Measurements from ENCODE around the gene INSYN2B. TPM values are rescaled to one million over a fixed set of nuclear protein-coding genes. Genes with fewer than 3 reads are reported as not detected.

INSYN2B gene
- polyA plus RNA-seq (2013, experiment 1 of 2) = 0.03 TPM
- 0.04 TPM for polyA plus RNA-seq (2013, experiment 2 of 2)

- no peak within 1 kb of the TSS for H4K8ac ChIP-seq (ENCODE audit: low read depth, low read length)
- H3K27me3 ChIP-seq (ENCODE audit: control insufficient read depth in 3 of 3, insufficient read depth in 3 of 3, low read depth in 1 of 3, low read length in 3 of 3) = peaks cover 0 to 3% (median 0%) of the 10 kb centered on the region in 3 experiments
- H3K9ac ChIP-seq (ENCODE audit: low read depth, low read length, poor library complexity) = no peak within 1 kb of the TSS
- no peak within 1 kb of the TSS for H3K27ac ChIP-seq (replicated peaks; ENCODE audit: low read length)
- H3K36me3 ChIP-seq (replicated peaks in 1 of 2; ENCODE audit: control insufficient read depth in 2 of 2, insufficient read depth in 2 of 2, low read length in 2 of 2) = no peaks in the 10 kb centered on the region
- no peaks in the 10 kb centered on the region for H3K79me1 ChIP-seq (ENCODE audit: low read depth, low read length)
- H3K4me1 ChIP-seq (ENCODE audit: control insufficient read depth in 2 of 2, insufficient read depth in 1 of 2, low read depth in 1 of 2, low read length in 2 of 2) = peaks cover 13 to 15% of the 10 kb centered on the region in 2 donors
- peak within 1 kb of the TSS; percentile 19 to 67 for H3K4me3 ChIP-seq (ENCODE audit: low read length in 2 of 2)
- peak within 1 kb of the TSS; percentile 55 for H3K4me2 ChIP-seq (ENCODE audit: insufficient read depth, low read length, poor library complexity, severe bottlenecking)
- no CpG with 5 or more reads among the region's 11 CpGs for WGBS, 2 donors (ENCODE audit: extremely low coverage in 2 of 2, insufficient read length in 2 of 2, insufficient replicate concordance in 1 of 2)
- H3K4ac ChIP-seq (ENCODE audit: low read length) = no peak within 1 kb of the TSS
- no peaks in the 10 kb centered on the region for H3K9me3 ChIP-seq (replicated peaks in 1 of 2; ENCODE audit: control insufficient read depth in 2 of 2, insufficient read depth in 1 of 2, low read depth in 1 of 2, low read length in 2 of 2)
- H2BK15ac ChIP-seq (ENCODE audit: low read length) = no peak within 1 kb of the TSS
- no peak within 1 kb of the TSS for H2BK5ac ChIP-seq (ENCODE audit: low read length)
- no peak within 1 kb of the TSS for H3K23ac ChIP-seq (ENCODE audit: low read depth, low read length, poor library complexity)
- H3K18ac ChIP-seq (ENCODE audit: low read length) = peak within 1 kb of the TSS; percentile 46
- H2BK120ac ChIP-seq (ENCODE audit: low read depth, low read length) = no peak within 1 kb of the TSS
- peak; percentile 87 for DNase-seq (ENCODE audit: low spot score)
- no peak within 1 kb of the TSS for H2BK12ac ChIP-seq (ENCODE audit: low read length)
- H3K14ac ChIP-seq (ENCODE audit: low read length) = no peak within 1 kb of the TSS
- H2AK5ac ChIP-seq (ENCODE audit: low read depth, low read length) = no peak within 1 kb of the TSS
- H2AFZ ChIP-seq (ENCODE audit: low read length) = peak within 1 kb of the TSS; percentile 69
- H4K91ac ChIP-seq (ENCODE audit: low read depth, low read length, poor library complexity) = no peak within 1 kb of the TSS
These were observed at the start of gene INSYN2B for GRCh38 chr5:169980418-169981053. INSYN2B (minus strand) TSS chr5:169980495; CDS start chr5:169883898, 96,597 bp downstream.

DNA sequence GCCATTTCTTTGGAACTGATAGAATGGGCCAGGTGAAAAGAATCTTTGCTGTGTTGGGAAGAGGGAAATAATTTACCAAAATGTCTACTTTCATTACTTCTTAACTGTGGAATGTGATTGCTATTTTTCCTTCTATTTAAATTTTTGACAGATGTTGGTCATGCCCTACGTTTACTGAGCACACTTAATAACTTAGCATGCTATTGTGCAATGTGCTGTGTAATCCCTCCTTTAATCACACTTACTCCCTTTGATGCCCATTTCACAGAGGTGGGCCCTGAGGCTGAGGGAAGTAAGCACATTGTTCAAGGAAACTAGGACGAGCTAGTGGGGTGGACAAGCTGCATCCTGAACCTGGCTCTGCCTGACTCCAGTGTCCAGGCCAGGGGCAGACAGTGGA is 47.8 kb upstream of the INSYN2B start:
- Histone ChIP-seq H2BK120ac (ENCODE audit: low read depth, low read length) (no peak overlapping the region), H3K27ac (replicated peaks; ENCODE audit: low read length) (no peak overlapping the region), H3K4ac (ENCODE audit: low read length) (no peak overlapping the region), H2BK5ac (ENCODE audit: low read length) (no peak overlapping the region), H3K4me2 (ENCODE audit: insufficient read depth, low read length, poor library complexity, severe bottlenecking) (no peak overlapping the region), H2AFZ (ENCODE audit: low read length) (no peak overlapping the region), H2AK5ac (ENCODE audit: low read depth, low read length) (no peak overlapping the region), H2BK12ac (ENCODE audit: low read length) (no peak overlapping the region), H3K4me1 (ENCODE audit: control insufficient read depth in 2 of 2, insufficient read depth in 1 of 2, low read depth in 1 of 2, low read length in 2 of 2) (peaks cover 0 to 3% of the 10 kb centered on the region in 2 donors), H3K23ac (ENCODE audit: low read depth, low read length, poor library complexity) (no peak overlapping the region), H4K91ac (ENCODE audit: low read depth, low read length, poor library complexity) (no peak overlapping the region), H3K79me1 (ENCODE audit: low read depth, low read length) (no peaks in the 10 kb centered on the region), H4K8ac (ENCODE audit: low read depth, low read length) (no peak overlapping the region), H3K9me3 (replicated peaks in 1 of 2; ENCODE audit: control insufficient read depth in 2 of 2, insufficient read depth in 1 of 2, low read depth in 1 of 2, low read length in 2 of 2) (no peaks in the 10 kb centered on the region), H3K4me3 (ENCODE audit: low read length in 2 of 2) (no peak overlapping the region), H3K9ac (ENCODE audit: low read depth, low read length, poor library complexity) (no peak overlapping the region), H3K36me3 (replicated peaks in 1 of 2; ENCODE audit: control insufficient read depth in 2 of 2, insufficient read depth in 2 of 2, low read length in 2 of 2) (no peaks in the 10 kb centered on the region), H3K27me3 (ENCODE audit: control insufficient read depth in 3 of 3, insufficient read depth in 3 of 3, low read depth in 1 of 3, low read length in 3 of 3) (no peaks in the 10 kb centered on the region), H2BK15ac (ENCODE audit: low read length) (no peak overlapping the region), H3K14ac (ENCODE audit: low read length) (no peak overlapping the region), H3K18ac (ENCODE audit: low read length) (no peak overlapping the region)
- WGBS, 2 donors (ENCODE audit: extremely low coverage in 2 of 2, insufficient read length in 2 of 2, insufficient replicate concordance in 1 of 2) = no CpG with 5 or more reads among the region's 2 CpGs
- DNase-seq (ENCODE audit: low spot score) = no peak

GRCh38 chr5:170025853-170026252 is 45.6 kb upstream of the INSYN2B start:
- H2BK15ac ChIP-seq (ENCODE audit: low read length) = no peak overlapping the region
- WGBS, 2 donors (ENCODE audit: extremely low coverage in 2 of 2, insufficient read length in 2 of 2, insufficient replicate concordance in 1 of 2) = 100% methylated on average over 1 of the region's 8 CpGs; no CpG with 5 or more reads in 1 of the 2 donors
- no peak overlapping the region for H2AFZ ChIP-seq (ENCODE audit: low read length)
- H3K14ac ChIP-seq (ENCODE audit: low read length) = no peak overlapping the region
- H4K91ac ChIP-seq (ENCODE audit: low read depth, low read length, poor library complexity) = no peak overlapping the region
- no peak overlapping the region for H3K18ac ChIP-seq (ENCODE audit: low read length)
- H3K4me1 ChIP-seq (ENCODE audit: control insufficient read depth in 2 of 2, insufficient read depth in 1 of 2, low read depth in 1 of 2, low read length in 2 of 2) = peaks cover 0 to 3% of the 10 kb centered on the region in 2 donors
- no peak overlapping the region for H3K4me2 ChIP-seq (ENCODE audit: insufficient read depth, low read length, poor library complexity, severe bottlenecking)
- H2BK12ac ChIP-seq (ENCODE audit: low read length) = no peak overlapping the region
- no peak overlapping the region for H2BK5ac ChIP-seq (ENCODE audit: low read length)
- no peak overlapping the region for H3K4ac ChIP-seq (ENCODE audit: low read length)
- no peak overlapping the region for H2BK120ac ChIP-seq (ENCODE audit: low read depth, low read length)
- no peak overlapping the region for H4K8ac ChIP-seq (ENCODE audit: low read depth, low read length)
- H3K9me3 ChIP-seq (replicated peaks in 1 of 2; ENCODE audit: control insufficient read depth in 2 of 2, insufficient read depth in 1 of 2, low read depth in 1 of 2, low read length in 2 of 2) = no peaks in the 10 kb centered on the region
- no peak overlapping the region for H3K23ac ChIP-seq (ENCODE audit: low read depth, low read length, poor library complexity)
- H3K36me3 ChIP-seq (replicated peaks in 1 of 2; ENCODE audit: control insufficient read depth in 2 of 2, insufficient read depth in 2 of 2, low read length in 2 of 2) = no peaks in the 10 kb centered on the region
- DNase-seq (ENCODE audit: low spot score) = no peak
- H3K27ac ChIP-seq (replicated peaks; ENCODE audit: low read length) = no peak overlapping the region
- H2AK5ac ChIP-seq (ENCODE audit: low read depth, low read length) = no peak overlapping the region
- H3K9ac ChIP-seq (ENCODE audit: low read depth, low read length, poor library complexity) = no peak overlapping the region
- no peak overlapping the region for H3K4me3 ChIP-seq (ENCODE audit: low read length in 2 of 2)
- H3K79me1 ChIP-seq (ENCODE audit: low read depth, low read length) = no peaks in the 10 kb centered on the region
- no peaks in the 10 kb centered on the region for H3K27me3 ChIP-seq (ENCODE audit: control insufficient read depth in 3 of 3, insufficient read depth in 3 of 3, low read depth in 1 of 3, low read length in 3 of 3)

- Histone ChIP-seq H2AFZ (ENCODE audit: low read length) (no peak overlapping the region), H3K27ac (replicated peaks; ENCODE audit: low read length) (no peak overlapping the region), H3K36me3 (replicated peaks in 1 of 2; ENCODE audit: control insufficient read depth in 2 of 2, insufficient read depth in 2 of 2, low read length in 2 of 2) (no peaks in the 10 kb centered on the region), H3K23ac (ENCODE audit: low read depth, low read length, poor library complexity) (no peak overlapping the region), H3K9me3 (replicated peaks in 1 of 2; ENCODE audit: control insufficient read depth in 2 of 2, insufficient read depth in 1 of 2, low read depth in 1 of 2, low read length in 2 of 2) (no peaks in the 10 kb centered on the region), H3K4me2 (ENCODE audit: insufficient read depth, low read length, poor library complexity, severe bottlenecking) (no peak overlapping the region), H2BK15ac (ENCODE audit: low read length) (no peak overlapping the region), H2BK12ac (ENCODE audit: low read length) (no peak overlapping the region), H3K79me1 (ENCODE audit: low read depth, low read length) (no peaks in the 10 kb centered on the region), H3K14ac (ENCODE audit: low read length) (no peak overlapping the region), H3K4me1 (ENCODE audit: control insufficient read depth in 2 of 2, insufficient read depth in 1 of 2, low read depth in 1 of 2, low read length in 2 of 2) (no peaks in the 10 kb centered on the region), H2BK5ac (ENCODE audit: low read length) (no peak overlapping the region), H3K27me3 (ENCODE audit: control insufficient read depth in 3 of 3, insufficient read depth in 3 of 3, low read depth in 1 of 3, low read length in 3 of 3) (peaks cover 0 to 14% (median 0%) of the 10 kb centered on the region in 3 experiments), H3K9ac (ENCODE audit: low read depth, low read length, poor library complexity) (no peak overlapping the region), H3K4me3 (ENCODE audit: low read length in 2 of 2) (no peak overlapping the region), H3K18ac (ENCODE audit: low read length) (no peak overlapping the region), H4K8ac (ENCODE audit: low read depth, low read length) (no peak overlapping the region), H3K4ac (ENCODE audit: low read length) (no peak overlapping the region), H2BK120ac (ENCODE audit: low read depth, low read length) (no peak overlapping the region), H4K91ac (ENCODE audit: low read depth, low read length, poor library complexity) (no peak overlapping the region), H2AK5ac (ENCODE audit: low read depth, low read length) (no peak overlapping the region)
- no peak for DNase-seq (ENCODE audit: low spot score)
- no CpG with 5 or more reads among the region's 8 CpGs for WGBS, 2 donors (ENCODE audit: extremely low coverage in 2 of 2, insufficient read length in 2 of 2, insufficient replicate concordance in 1 of 2)
These were observed 41.2 kb upstream of the INSYN2B start for GRCh38 chr5:170021506-170021905.

All from neuronal stem cell (in vitro differentiated cells).